CD4-positive, alpha-beta T cell treated with Interleukin-2 at 100 ng/mL for 4 hours (primary cell): ENCODE measurements around the gene GSTM5.
"Not testable (repeated sequence)": the region's sequence is repeated elsewhere in the genome, so short reads cannot be mapped to it uniquely, and the experiment has no call there.

ENCODE experiments used
- DNase-seq: peaks from one replicate; pipeline ENCODE4 v3.0.0-alpha.2; 2020; ENCODE audit warnings: low spot score

GSTM5 gene

DNA sequence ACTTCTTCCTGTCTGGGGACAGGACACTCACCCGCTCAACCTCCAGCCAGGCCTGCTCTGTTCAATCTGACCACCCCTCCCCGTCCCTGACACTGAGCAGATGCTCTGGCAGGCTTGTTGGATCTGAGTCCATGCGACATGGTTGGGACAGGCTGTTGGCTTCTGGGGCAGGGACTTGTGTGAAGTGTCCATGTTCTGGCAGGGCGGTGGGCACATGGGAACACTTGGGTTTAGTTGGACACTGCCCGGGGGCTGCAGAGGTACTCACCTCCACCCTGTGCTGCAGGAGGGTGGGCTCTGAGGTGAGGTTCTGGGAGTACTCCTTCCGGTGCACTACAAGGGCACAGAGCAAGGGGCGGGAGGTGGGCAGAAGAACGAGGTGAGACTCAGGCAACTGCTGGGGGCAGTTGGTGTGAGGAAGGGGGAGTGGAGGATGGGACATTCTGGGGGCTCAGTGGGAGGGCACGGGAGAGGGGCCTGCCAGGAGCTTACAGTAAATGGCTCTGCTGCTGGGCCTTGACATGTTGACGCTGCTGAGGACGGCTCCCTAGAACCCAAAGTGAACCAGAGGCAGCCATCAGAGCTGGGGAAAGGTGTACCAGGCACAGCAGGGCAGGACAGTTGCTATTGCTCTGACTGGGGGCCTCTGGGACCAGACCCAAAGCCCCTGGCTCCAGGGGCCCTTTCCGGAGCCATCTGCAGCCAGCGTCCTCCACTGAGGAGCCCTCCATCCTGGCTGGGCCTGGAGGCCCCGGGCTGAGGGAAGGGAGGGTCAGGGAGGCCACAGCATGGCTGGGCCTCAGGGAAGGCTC is 49.4 kb downstream of the GSTM5 start:
- DNase-seq: no peak

DNA sequence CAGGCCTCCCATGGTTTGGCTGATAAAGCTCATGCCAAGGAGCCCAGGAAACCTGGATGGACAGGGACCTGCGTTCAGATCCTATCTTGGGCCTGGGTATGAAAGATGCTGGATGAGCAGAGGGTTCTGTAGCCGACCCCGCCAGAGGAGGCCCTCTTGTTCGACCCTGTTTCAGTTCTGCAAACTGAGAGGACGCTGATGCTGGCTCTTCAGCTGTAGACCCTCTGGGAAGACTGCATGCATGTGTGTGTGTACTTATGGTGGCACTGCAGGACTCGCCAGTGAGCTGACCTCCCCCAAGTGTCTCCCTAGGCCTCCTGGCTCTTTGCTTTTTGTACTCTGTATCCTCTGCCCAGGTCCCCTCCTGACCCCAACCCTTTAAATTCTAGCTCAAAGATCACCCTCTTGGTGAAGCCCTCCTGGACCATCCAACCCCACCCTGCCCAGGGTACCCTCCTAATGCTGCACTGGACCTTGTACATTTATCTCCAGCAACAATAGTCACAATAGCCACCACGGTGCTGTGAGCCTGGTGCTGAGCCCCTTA is 50.1 kb downstream of the GSTM5 start:
- no peak for DNase-seq

DNA sequence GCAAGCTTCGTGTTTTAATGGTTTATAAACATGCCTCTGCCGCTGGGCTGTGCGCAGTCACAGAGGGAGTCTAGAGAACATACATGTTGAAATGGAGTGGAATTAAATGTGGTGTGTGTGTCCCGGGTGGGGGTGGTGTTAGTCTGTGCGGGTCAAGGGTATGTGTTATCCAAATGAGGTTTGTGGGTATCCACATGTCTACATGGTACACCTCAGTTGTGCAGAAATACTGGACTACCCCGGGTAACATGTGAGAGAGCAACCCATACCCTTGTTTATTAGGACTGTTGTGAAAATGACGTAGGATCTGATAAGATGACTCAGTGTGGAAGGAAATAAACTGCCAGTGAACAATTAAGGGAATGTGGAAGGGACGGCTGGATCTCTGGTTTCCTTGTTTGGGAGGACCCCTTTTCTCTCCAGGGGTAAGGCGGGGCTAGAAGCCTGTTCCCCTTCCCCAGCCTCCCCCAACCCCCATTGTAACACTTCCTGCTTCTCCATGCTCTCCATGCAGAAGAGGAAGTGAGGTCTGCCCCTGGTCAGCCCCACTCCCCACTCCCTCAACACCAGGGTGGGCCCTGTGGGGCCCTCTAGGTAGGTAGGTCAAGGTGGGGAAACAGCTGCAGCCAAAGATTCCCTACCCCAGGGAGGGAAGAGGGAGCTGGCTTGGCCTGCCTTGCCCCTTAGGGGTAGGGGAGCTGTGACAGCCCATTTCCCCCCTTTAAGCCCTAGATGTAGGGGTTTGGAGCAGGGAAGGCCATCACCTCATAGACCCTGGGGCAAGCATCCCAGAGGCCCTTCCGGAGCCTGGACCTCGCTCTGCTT is 51.0 kb downstream of the GSTM5 start:
- DNase-seq: no peak

DNA sequence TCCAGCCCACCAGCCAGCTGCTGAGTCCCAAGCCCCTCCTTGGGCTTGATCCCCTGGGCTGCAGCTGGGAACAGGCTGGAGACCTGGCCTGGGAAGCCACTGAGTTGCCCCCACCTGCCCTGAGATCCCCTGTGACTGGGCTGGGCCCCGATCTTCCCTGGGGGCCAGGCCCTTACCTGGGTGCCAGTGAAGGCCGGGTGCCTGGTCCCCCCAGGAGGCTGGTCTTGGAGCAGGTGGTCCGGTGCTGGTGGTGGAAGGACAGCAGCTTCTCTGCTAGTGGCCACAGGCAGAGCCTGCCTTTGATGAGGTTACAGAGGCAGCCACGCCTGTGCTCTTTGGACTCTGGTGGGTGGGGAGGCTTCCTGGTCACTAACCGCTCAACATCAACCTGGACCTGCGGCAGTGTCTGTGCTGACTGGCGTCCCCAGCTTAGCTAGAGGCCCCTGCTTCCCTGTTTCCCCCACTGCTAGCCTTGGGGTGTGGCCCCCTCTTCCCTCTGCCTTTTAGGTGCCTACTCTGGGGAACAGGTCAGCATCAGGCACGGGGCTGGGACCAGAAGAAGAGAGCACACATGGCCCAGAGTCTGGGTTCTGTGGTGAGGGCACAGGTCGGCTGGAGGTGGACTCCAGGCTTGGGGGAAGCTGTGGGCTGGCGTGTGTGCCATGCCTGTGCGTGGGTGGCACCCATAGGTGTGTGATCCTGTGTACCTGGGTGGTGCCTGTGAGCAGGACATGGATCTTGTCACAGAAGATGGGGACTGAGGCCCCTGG is 51.8 kb downstream of the GSTM5 start, which contains the start of gene EPS8L3:
Gene EPS8L3 (minus strand): TSS at position 278 of the 770 bp plus-strand sequence. CDS start 2,174 bp downstream, outside the sequence.
- no peak for DNase-seq

DNA sequence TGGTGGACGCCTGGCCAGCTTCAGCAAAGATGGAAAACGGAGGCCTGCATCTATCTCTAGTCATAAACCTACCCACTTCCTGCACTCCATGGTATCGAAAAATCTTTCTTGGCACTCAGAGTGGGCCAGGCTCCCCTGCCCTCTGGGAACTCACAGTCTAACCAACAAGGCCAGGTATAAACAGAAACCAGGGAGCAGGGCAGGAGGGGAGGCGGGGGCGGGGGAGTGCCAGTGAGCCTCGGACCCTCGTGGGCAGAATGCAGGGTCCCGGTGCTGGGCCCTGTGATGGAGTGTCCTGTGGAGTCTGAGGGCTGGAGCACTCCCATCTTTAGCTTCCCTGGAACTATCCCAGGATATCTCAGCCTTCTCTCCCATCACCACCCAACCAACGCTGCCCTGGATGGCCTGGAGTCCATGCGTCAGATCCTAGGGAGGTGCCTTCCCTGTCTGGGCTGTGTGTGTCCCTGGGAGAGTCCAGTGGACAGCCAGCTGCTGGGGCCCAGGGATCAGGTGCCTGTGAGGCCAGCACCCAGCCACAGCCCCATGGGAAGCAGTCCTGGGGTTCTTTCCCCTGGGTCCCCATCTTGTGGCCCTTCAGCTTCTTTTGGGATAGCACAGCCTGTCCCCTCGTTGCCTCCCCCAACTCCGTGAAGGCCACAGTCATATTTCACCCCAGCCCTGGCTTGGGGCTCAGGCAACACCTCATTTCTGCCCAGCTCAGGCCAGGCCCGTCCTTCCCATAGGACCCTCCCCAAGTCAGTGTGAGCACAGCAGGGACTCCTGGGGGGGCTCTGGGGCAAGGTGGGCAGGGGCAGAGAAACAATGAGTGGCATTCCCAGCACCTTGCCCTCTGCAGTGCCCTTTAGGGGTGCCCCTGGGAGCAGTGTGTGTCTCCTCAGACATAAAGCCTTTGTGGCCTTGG is 52.8 kb downstream of the GSTM5 start:
- DNase-seq: no peak

DNA sequence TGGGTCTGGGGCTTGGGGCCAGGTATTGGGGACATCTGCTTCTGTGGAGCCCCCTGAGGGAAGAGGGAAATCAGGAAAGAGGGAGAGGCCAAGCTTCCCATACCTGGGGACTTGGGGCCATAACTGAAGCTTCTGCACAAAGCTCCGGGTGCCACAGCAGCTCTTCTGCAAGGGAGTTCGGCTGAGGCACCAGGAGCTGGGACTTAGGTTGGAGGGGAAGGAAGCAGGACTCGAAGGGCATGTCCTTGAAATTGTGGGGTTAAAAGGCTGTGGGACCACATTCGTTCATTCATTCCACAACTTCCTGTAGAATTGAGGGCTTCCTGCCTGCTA is 53.4 kb downstream of the GSTM5 start:
- no peak for DNase-seq

DNA sequence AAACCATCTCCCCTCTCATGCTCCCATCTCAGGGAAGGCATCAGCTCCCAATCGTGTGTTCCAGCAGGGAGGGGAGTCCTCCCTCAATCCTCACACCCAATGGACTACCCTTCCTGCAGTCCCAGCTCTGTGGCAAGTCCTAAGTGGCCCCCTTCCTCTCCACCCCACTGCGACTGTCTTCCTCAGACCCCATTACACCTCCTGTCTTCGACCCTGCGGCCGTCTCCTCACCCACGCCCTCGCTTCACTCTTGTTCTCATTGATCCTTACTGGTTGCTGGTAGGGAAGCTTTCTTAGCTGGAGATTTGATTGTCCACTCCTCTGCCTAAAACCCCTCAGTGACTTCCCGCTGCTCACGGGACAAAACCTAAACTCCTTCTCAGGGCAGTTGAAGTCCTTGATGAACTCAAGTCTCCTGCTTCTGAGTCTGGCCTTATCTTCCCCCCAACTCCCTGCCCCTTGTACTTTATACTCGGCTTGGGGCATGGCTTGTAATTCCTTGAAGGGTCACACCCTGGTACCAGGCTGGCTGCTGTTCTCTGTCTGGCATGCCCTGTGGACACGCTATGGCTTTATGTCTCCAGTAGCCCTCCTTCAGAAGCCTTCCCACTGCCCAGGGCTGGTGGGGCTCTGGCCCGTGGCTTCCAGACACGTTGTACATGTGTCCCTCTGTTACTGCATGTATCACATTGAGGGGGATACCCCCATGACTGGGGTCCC is 54.0 kb downstream of the GSTM5 start:
- DNase-seq: no peak

DNA sequence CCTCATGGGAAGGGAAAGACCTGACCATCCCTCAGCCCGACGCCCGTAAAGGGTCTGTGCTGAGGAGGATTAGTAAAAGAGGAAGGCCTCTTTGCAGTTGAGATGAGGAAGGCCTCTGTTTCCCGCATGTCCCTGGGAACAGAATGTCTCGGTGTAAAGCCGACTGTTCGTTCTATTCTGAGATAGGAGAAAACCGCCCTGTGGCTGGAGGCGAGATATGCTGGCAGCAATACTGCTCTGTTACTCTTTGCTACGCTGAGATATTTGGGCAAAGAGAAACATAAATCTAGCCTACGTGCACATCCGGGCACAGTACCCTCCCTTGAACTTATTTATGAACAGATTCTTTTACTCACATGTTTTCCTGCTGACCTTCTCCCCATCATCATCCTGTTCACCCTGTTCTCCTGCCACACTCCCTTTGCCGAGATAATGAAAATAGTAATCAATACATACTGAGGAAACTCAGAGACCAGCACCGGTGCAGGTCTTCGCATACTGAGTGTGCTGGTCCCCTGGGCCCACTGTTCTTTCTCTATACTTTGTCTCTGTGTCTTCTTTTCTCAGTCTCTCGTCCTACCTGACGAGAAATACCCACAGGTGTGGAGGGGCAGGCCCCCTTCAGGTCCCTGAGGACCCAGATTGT is 55.1 kb downstream of the GSTM5 start:
- not testable (repeated sequence) for DNase-seq
